Natural killer cell (primary cell): ENCODE results near the gene LRRC43. TPM values are rescaled to one million over a fixed set of nuclear protein-coding genes. Genes with fewer than 3 reads are reported as not detected.
A peak's percentile ranks its signal among the peaks of the same experiment; 100 is the strongest.

Experiments
- ATAC-seq, 3 donors: fragments of 150-1000 bp in 2 of 3; fragments of 200-7000 bp in 1 of 3; cut with Tn5 transposase; 1 replicate in 1 of 3; 2 replicates in 2 of 3; pipeline ENCODE4 v1.10.0; 2021; ENCODE audit warnings: mild to moderate bottlenecking in 2 of 3, moderate library complexity in 2 of 3
- DNase-seq, 2 donors: peaks; one replicate each; pipeline versions ENCODE4 v3.0.0 to v3.0.0-alpha.2; 2013 to 2021; ENCODE audit warnings: mixed read lengths in 1 of 2
- H3K27ac ChIP-seq: one replicate; pipeline ENCODE4 v1.5.1; 2013; ENCODE audit warnings: mild to moderate bottlenecking, low read length
- H3K27me3 ChIP-seq: one replicate; pipeline ENCODE4 v1.6.1; 2013; ENCODE audit warnings: low read length; ENCODE audit not compliant: control insufficient read depth, insufficient read depth
- H3K36me3 ChIP-seq: one replicate; pipeline ENCODE4 v1.6.1; 2013; ENCODE audit warnings: low read length; ENCODE audit not compliant: control insufficient read depth, insufficient read depth
- H3K4me1 ChIP-seq: one replicate; pipeline ENCODE4 v1.6.1; 2013; ENCODE audit warnings: low read length; ENCODE audit not compliant: control insufficient read depth, insufficient read depth
- H3K4me3 ChIP-seq: one replicate; pipeline ENCODE4 v1.5.1; 2013; ENCODE audit warnings: low read length
- H3K9me3 ChIP-seq: one replicate; pipeline ENCODE4 v1.6.1; 2013; ENCODE audit warnings: low read length; ENCODE audit not compliant: control insufficient read depth, insufficient read depth
- H3K27ac Mint-ChIP-seq, 2 donors: one replicate each; pipeline ENCODE4 v1.8.0; 2022; ENCODE audit warnings: mild to moderate bottlenecking in 2 of 2, mixed read lengths in 2 of 2, moderate library complexity in 1 of 2
- H3K27me3 Mint-ChIP-seq, 2 donors: one replicate each; pipeline ENCODE4 v1.8.0; 2022; ENCODE audit warnings: low read depth in 2 of 2, mixed read lengths in 2 of 2
- H3K36me3 Mint-ChIP-seq: one replicate; pipeline ENCODE4 v1.8.0; 2022; ENCODE audit warnings: mixed read lengths
- H3K4me1 Mint-ChIP-seq, 2 donors: one replicate each; pipeline ENCODE4 v1.8.0; 2022; ENCODE audit warnings: mixed read lengths in 2 of 2
- H3K4me3 Mint-ChIP-seq: one replicate; pipeline ENCODE4 v1.8.0; 2022; ENCODE audit warnings: mild to moderate bottlenecking, moderate library complexity, mixed read lengths
- H3K9me3 Mint-ChIP-seq, 2 donors: one replicate each; pipeline ENCODE4 v1.8.0; 2022; ENCODE audit warnings: mixed read lengths in 2 of 2
- WGBS: methylation state at CpG from one replicate; pipeline ENCODE4 v1.1.7; 2013; ENCODE audit warnings: missing lambda C conversion rate; ENCODE audit not compliant: insufficient coverage; 5-methylcytosine and 5-hydroxymethylcytosine counted together
- intact Hi-C: fragments of 100-400 bp; cut with micrococcal nuclease; formaldehyde crosslinking; loops from one replicate; pipeline ENCODE4 v1.14.2; 2022
- total RNA-seq, 4 donors: library from RNA; stranded (reverse); fragments of 120-200 nt in 1 of 4; gene quantifications; one replicate each; pipeline versions ENCODE4 v1.2.3 to v1.2.4, GENCODE V29; 2013 to 2022
- TF ChIP-seq, protein P1 (sequence below): fragments of 200-600 bp; IDR thresholded peaks from one replicate; pipeline ENCODE4 v1.8.0; 2022; ENCODE audit warnings: antibody characterized with exemption

LRRC43 gene
- total RNA-seq, 3 donors from 2014 or later (not counting 1 experiment from before 2014, with no cell fraction given), result 5.0 to 18.5 (median 8.5) TPM

- no peaks in the 10 kb centered on the region for H3K9me3 Mint-ChIP-seq
- DNase-seq (no peak), ATAC-seq (peak in 1 of 3 donors; percentile 15)
- Histone ChIP-seq H3K4me1 (peaks cover 12% of the 10 kb centered on the region), H3K27ac (no peak overlapping the region), H3K9me3 (no peaks in the 10 kb centered on the region), H3K27me3 (peaks cover 25% of the 10 kb centered on the region), H3K4me3 (no peak overlapping the region), H3K36me3 (peaks cover 30% of the 10 kb centered on the region)
- peaks cover 7 to 14% of the 10 kb centered on the region in 2 donors for H3K4me1 Mint-ChIP-seq
- TF ChIP-seq, protein P1, sequence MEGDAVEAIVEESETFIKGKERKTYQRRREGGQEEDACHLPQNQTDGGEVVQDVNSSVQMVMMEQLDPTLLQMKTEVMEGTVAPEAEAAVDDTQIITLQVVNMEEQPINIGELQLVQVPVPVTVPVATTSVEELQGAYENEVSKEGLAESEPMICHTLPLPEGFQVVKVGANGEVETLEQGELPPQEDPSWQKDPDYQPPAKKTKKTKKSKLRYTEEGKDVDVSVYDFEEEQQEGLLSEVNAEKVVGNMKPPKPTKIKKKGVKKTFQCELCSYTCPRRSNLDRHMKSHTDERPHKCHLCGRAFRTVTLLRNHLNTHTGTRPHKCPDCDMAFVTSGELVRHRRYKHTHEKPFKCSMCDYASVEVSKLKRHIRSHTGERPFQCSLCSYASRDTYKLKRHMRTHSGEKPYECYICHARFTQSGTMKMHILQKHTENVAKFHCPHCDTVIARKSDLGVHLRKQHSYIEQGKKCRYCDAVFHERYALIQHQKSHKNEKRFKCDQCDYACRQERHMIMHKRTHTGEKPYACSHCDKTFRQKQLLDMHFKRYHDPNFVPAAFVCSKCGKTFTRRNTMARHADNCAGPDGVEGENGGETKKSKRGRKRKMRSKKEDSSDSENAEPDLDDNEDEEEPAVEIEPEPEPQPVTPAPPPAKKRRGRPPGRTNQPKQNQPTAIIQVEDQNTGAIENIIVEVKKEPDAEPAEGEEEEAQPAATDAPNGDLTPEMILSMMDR, result no peak
- intact Hi-C loops, result no loop called here
- WGBS, result 86% methylated on average over 27 of the region's 27 CpGs
- H3K27ac Mint-ChIP-seq, result peak overlapping the region in 1 of 2 donors; percentile 9
- H3K4me3 Mint-ChIP-seq, result peak overlapping the region; percentile 47
- H3K27me3 Mint-ChIP-seq, result peaks cover 8 to 16% of the 10 kb centered on the region in 2 donors
- no peaks in the 10 kb centered on the region for H3K36me3 Mint-ChIP-seq
Measured at GRCh38 chr12:122206111-122206881, 23.4 kb downstream of the LRRC43 start.

DNA sequence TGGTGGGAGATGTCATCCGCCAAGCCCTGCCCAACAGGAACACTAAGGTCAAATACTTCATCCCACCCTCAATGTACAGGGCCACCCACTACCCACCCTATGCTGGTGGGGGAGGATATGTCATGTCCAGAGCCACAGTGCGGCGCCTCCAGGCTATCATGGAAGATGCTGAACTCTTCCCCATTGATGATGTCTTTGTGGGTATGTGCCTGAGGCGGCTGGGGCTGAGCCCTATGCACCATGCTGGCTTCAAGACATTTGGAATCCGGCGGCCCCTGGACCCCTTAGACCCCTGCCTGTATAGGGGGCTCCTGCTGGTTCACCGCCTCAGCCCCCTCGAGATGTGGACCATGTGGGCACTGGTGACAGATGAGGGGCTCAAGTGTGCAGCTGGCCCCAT is 24.1 kb downstream of the LRRC43 start:
- peaks cover 12% of the 10 kb centered on the region for H3K4me1 ChIP-seq
- no peak for DNase-seq
- H3K36me3 ChIP-seq, result peaks cover 37% of the 10 kb centered on the region
- H3K27me3 ChIP-seq, result peaks cover 18% of the 10 kb centered on the region
- TF ChIP-seq, protein P1, result no peak
- 97% methylated on average over 6 of the region's 8 CpGs for WGBS
- intact Hi-C loops, result no loop called here
- H3K27ac ChIP-seq, result no peak overlapping the region
- H3K4me3 ChIP-seq, result no peak overlapping the region
- no peaks in the 10 kb centered on the region for H3K36me3 Mint-ChIP-seq
- H3K9me3 Mint-ChIP-seq, result no peaks in the 10 kb centered on the region
- H3K4me3 Mint-ChIP-seq, result no peak overlapping the region
- no peaks in the 10 kb centered on the region for H3K9me3 ChIP-seq
- H3K4me1 Mint-ChIP-seq, result peaks cover 7 to 14% of the 10 kb centered on the region in 2 donors
- H3K27me3 Mint-ChIP-seq, result peaks cover 8 to 13% of the 10 kb centered on the region in 2 donors
- H3K27ac Mint-ChIP-seq, result no peak overlapping the region
- ATAC-seq, result peak in 1 of 3 donors; percentile 6

GRCh38 chr12:122207391-122207790 is 24.5 kb downstream of the LRRC43 start:
- Mint-ChIP-seq H3K36me3 (no peaks in the 10 kb centered on the region), H3K27ac (no peak overlapping the region), H3K27me3 (peaks cover 8 to 13% of the 10 kb centered on the region in 2 donors), H3K4me1 (peaks cover 7 to 14% of the 10 kb centered on the region in 2 donors), H3K9me3 (no peaks in the 10 kb centered on the region), H3K4me3 (no peak overlapping the region)
- H3K27me3 ChIP-seq, result peaks cover 16% of the 10 kb centered on the region
- H3K36me3 ChIP-seq, result peaks cover 41% of the 10 kb centered on the region
- intact Hi-C loops, result no loop called here
- H3K27ac ChIP-seq, result no peak overlapping the region
- H3K4me1 ChIP-seq, result peaks cover 12% of the 10 kb centered on the region
- no peak overlapping the region for H3K4me3 ChIP-seq
- H3K9me3 ChIP-seq, result no peaks in the 10 kb centered on the region
- 98% methylated on average over 6 of the region's 8 CpGs for WGBS
- no peak for ATAC-seq
- no peak for DNase-seq
- TF ChIP-seq, protein P1, result no peak
